ENCODE measurements around the gene ZBTB25.

- TF ChIP-seq, protein P1, sequence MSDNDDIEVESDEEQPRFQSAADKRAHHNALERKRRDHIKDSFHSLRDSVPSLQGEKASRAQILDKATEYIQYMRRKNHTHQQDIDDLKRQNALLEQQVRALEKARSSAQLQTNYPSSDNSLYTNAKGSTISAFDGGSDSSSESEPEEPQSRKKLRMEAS (IDR thresholded peaks at IDR 0.05), result no peak
- TF ChIP-seq USF1 (IDR thresholded peaks at IDR 0.05) (no peak), REST (IDR thresholded peaks at IDR 0.05; ENCODE audit: low read depth) (no peak), ZBTB7A (IDR thresholded peaks at IDR 0.05; ENCODE audit: low read depth) (no peak), CEBPB (IDR thresholded peaks at IDR 0.05) (no peak), CREB1 (IDR thresholded peaks at IDR 0.05; ENCODE audit: low read depth) (no peak), EP300 (IDR thresholded peaks at IDR 0.05; ENCODE audit: borderline replicate concordance) (no peak), NFIC (IDR thresholded peaks at IDR 0.05) (no peak), TAF1 (IDR thresholded peaks at IDR 0.05; ENCODE audit: low read depth) (no peak), RAD21 (IDR thresholded peaks at IDR 0.05; ENCODE audit: low read depth) (no peak), EGR1 (IDR thresholded peaks at IDR 0.05) (no peak)
These were observed 17.1 kb upstream of the ZBTB25 start for GRCh38 chr14:64520699-64521098.

Data from Ishikawa (cell line).